ENCODE data around the gene CDK4.

The CDK4 gene

GRCh38 chr12:57751788-57752667 is at the start of gene CDK4:
Gene CDK4, minus strand, starts transcription at chr12:57752310. Its CDS starts 593 bp downstream, at chr12:57751717.
- peak within 1 kb of the TSS; percentile 86 to 98 (median 94) for H3K27ac ChIP-seq
- H3K9ac ChIP-seq = peak within 1 kb of the TSS; percentile 88 to 98 (median 94)
- peaks cover 43 to 63% (median 51%) of the 10 kb centered on the region in 10 experiments for H3K4me1 ChIP-seq
- H3K36me3 ChIP-seq = peaks cover 40 to 44% (median 42%) of the 10 kb centered on the region in 11 experiments
- H3K9me3 ChIP-seq (replicated peaks in 1 of 11) = no peaks in the 10 kb centered on the region
- peak within 1 kb of the TSS; percentile 87 to 99 (median 97) for H3K4me2 ChIP-seq
- peaks cover 0 to 57% (median 12%) of the 10 kb centered on the region in 11 experiments; a peak in 13 of 22 replicates for H4K20me1 ChIP-seq
- TF ChIP-seq Cebpa-rat (IDR thresholded peaks at IDR 0.05) = no peak
- peaks cover 20 to 43% (median 42%) of the 10 kb centered on the region in 11 experiments for H3K27me3 ChIP-seq
- H3K4me3 ChIP-seq = peak within 1 kb of the TSS; percentile 75 to 96 (median 82)

GRCh38 chr12:57800965-57801364 is 48.9 kb upstream of the CDK4 start:
- no peaks in the 10 kb centered on the region for H3K9me3 ChIP-seq (replicated peaks in 1 of 11)
- no peak overlapping the region for H3K4me3 ChIP-seq
- peaks cover 61 to 99% (median 76%) of the 10 kb centered on the region in 11 experiments for H3K36me3 ChIP-seq
- no peak overlapping the region for H3K27ac ChIP-seq
- peaks cover 0 to 39% (median 6%) of the 10 kb centered on the region in 11 experiments; a peak in 13 of 22 replicates for H4K20me1 ChIP-seq
- no peak overlapping the region for H3K9ac ChIP-seq
- TF ChIP-seq Cebpa-rat (IDR thresholded peaks at IDR 0.05) = no peak
- H3K4me2 ChIP-seq = no peak overlapping the region
- peaks cover 0 to 21% (median 6%) of the 10 kb centered on the region in 10 experiments; a peak in 12 of 20 replicates for H3K4me1 ChIP-seq
- no peaks in the 10 kb centered on the region for H3K27me3 ChIP-seq

- H3K27ac ChIP-seq = peak overlapping the region in 2 of 11 experiments; percentile 23 to 29; a peak in 5 of 22 replicates
- H3K9me3 ChIP-seq (replicated peaks in 1 of 11) = no peaks in the 10 kb centered on the region
- no peak for TF ChIP-seq Cebpa-rat (IDR thresholded peaks at IDR 0.05)
- H3K36me3 ChIP-seq = peaks cover 78 to 100% (median 91%) of the 10 kb centered on the region in 11 experiments
- H3K4me1 ChIP-seq = peaks cover 0 to 21% (median 6%) of the 10 kb centered on the region in 10 experiments; a peak in 12 of 20 replicates
- H3K4me2 ChIP-seq = peak overlapping the region in 4 of 11 experiments; percentile 3 to 67 (median 42); a peak in 5 of 22 replicates
- no peaks in the 10 kb centered on the region for H3K27me3 ChIP-seq
- H4K20me1 ChIP-seq = peaks cover 0 to 39% (median 10%) of the 10 kb centered on the region in 11 experiments; a peak in 13 of 22 replicates
- H3K4me3 ChIP-seq = no peak overlapping the region
- peak overlapping the region in 1 of 11 experiments; percentile 34; a peak in 1 of 22 replicates for H3K9ac ChIP-seq
Measured at GRCh38 chr12:57797933-57798332, 45.8 kb upstream of the CDK4 start.

- H3K36me3 ChIP-seq = peaks cover 78 to 100% (median 91%) of the 10 kb centered on the region in 11 experiments
- peak overlapping the region in 1 of 11 experiments; percentile 6; a peak in 1 of 22 replicates for H3K4me2 ChIP-seq
- no peaks in the 10 kb centered on the region for H3K9me3 ChIP-seq (replicated peaks in 1 of 11)
- H3K27me3 ChIP-seq = no peaks in the 10 kb centered on the region
- H3K4me1 ChIP-seq = peaks cover 0 to 21% (median 6%) of the 10 kb centered on the region in 10 experiments; a peak in 12 of 20 replicates
- H3K4me3 ChIP-seq = no peak overlapping the region
- H4K20me1 ChIP-seq = peaks cover 0 to 36% (median 13%) of the 10 kb centered on the region in 11 experiments; a peak in 13 of 22 replicates
- peak overlapping the region in 4 of 11 experiments; percentile 11 to 40 (median 12); a peak in 4 of 22 replicates for H3K9ac ChIP-seq
- no peak for TF ChIP-seq Cebpa-rat (IDR thresholded peaks at IDR 0.05)
- no peak overlapping the region for H3K27ac ChIP-seq
Measured at GRCh38 chr12:57796996-57797395, 44.9 kb upstream of the CDK4 start.

GRCh38 chr12:57795354-57795753 is 43.2 kb upstream of the CDK4 start:
- Histone ChIP-seq H4K20me1 (peaks cover 0 to 33% (median 11%) of the 10 kb centered on the region in 11 experiments; a peak in 12 of 22 replicates), H3K9me3 (replicated peaks in 1 of 11) (no peaks in the 10 kb centered on the region), H3K9ac (no peak overlapping the region), H3K27ac (no peak overlapping the region), H3K4me1 (peaks cover 0 to 21% (median 6%) of the 10 kb centered on the region in 10 experiments; a peak in 12 of 20 replicates), H3K4me2 (no peak overlapping the region), H3K36me3 (peaks cover 80 to 100% (median 91%) of the 10 kb centered on the region in 11 experiments), H3K4me3 (no peak overlapping the region), H3K27me3 (no peaks in the 10 kb centered on the region)
- no peak for TF ChIP-seq Cebpa-rat (IDR thresholded peaks at IDR 0.05)

- peaks cover 0 to 21% (median 6%) of the 10 kb centered on the region in 10 experiments; a peak in 12 of 20 replicates for H3K4me1 ChIP-seq
- H3K9ac ChIP-seq = no peak overlapping the region
- H3K36me3 ChIP-seq = peaks cover 80 to 100% (median 91%) of the 10 kb centered on the region in 11 experiments
- H3K9me3 ChIP-seq (replicated peaks in 1 of 11) = no peaks in the 10 kb centered on the region
- no peaks in the 10 kb centered on the region for H3K27me3 ChIP-seq
- no peak overlapping the region for H3K27ac ChIP-seq
- TF ChIP-seq Cebpa-rat (IDR thresholded peaks at IDR 0.05) = no peak
- peaks cover 0 to 37% (median 11%) of the 10 kb centered on the region in 11 experiments; a peak in 13 of 22 replicates for H4K20me1 ChIP-seq
- H3K4me3 ChIP-seq = no peak overlapping the region
- no peak overlapping the region for H3K4me2 ChIP-seq
Measured at GRCh38 chr12:57793920-57794319, 41.8 kb upstream of the CDK4 start.

GRCh38 chr12:57783861-57784260 is 31.8 kb upstream of the CDK4 start:
- no peaks in the 10 kb centered on the region for H3K27me3 ChIP-seq
- peak overlapping the region; percentile 76 to 99 (median 91) for H3K4me2 ChIP-seq
- TF ChIP-seq Cebpa-rat (IDR thresholded peaks at IDR 0.05) = no peak
- peaks cover 33 to 49% (median 38%) of the 10 kb centered on the region in 10 experiments for H3K4me1 ChIP-seq
- H4K20me1 ChIP-seq = peaks cover 0 to 28% (median 5%) of the 10 kb centered on the region in 11 experiments; a peak in 9 of 22 replicates
- peaks cover 39 to 67% (median 57%) of the 10 kb centered on the region in 11 experiments for H3K36me3 ChIP-seq
- peak overlapping the region in 2 of 11 experiments; percentile 82 to 86; a peak in 2 of 22 replicates for H3K27ac ChIP-seq
- peak overlapping the region; percentile 85 to 96 (median 91); a peak in 20 of 22 replicates for H3K9ac ChIP-seq
- peak overlapping the region; percentile 80 to 99 (median 94); a peak in 18 of 20 replicates for H3K4me3 ChIP-seq
- H3K9me3 ChIP-seq (replicated peaks in 1 of 11) = no peaks in the 10 kb centered on the region

- peaks cover 0 to 28% (median 3%) of the 10 kb centered on the region in 11 experiments; a peak in 8 of 22 replicates for H4K20me1 ChIP-seq
- H3K27me3 ChIP-seq = no peaks in the 10 kb centered on the region
- H3K4me1 ChIP-seq = peaks cover 33 to 53% (median 38%) of the 10 kb centered on the region in 10 experiments
- peak overlapping the region in 10 of 11 experiments; percentile 75 to 88 (median 84); a peak in 18 of 22 replicates for H3K27ac ChIP-seq
- no peaks in the 10 kb centered on the region for H3K9me3 ChIP-seq (replicated peaks in 1 of 11)
- peak overlapping the region; percentile 85 to 96 (median 91) for H3K9ac ChIP-seq
- H3K4me3 ChIP-seq = peak overlapping the region; percentile 80 to 99 (median 94)
- peak overlapping the region; percentile 76 to 99 (median 91) for H3K4me2 ChIP-seq
- no peak for TF ChIP-seq Cebpa-rat (IDR thresholded peaks at IDR 0.05)
- H3K36me3 ChIP-seq = peaks cover 35 to 67% (median 53%) of the 10 kb centered on the region in 11 experiments
Measured at GRCh38 chr12:57783466-57783801, 31.3 kb upstream of the CDK4 start.

All from BLaER1 treated with 17β-estradiol and CSF1 and Interleukin-3, amounts not matched to agents 10 nM and 100 nM (cell line).